Fibroblast of skin of back (primary cell): ENCODE data around the gene POLR1B. TPM values are rescaled to one million over a fixed set of nuclear protein-coding genes. Genes with fewer than 3 reads are reported as not detected.
A peak's percentile ranks its signal among the peaks of the same experiment; 100 is the strongest.
"Not testable (repeated sequence)": the region's sequence is repeated elsewhere in the genome, so short reads cannot be mapped to it uniquely, and the experiment has no call there.

Source experiments
- DNase-seq: peaks from one replicate; pipeline ENCODE4 v3.0.0-alpha.2; 2013
- polyA plus RNA-seq, 2 experiments: library from polyadenylated mRNA; unstranded; fragments of 120-200 nt; gene quantifications; one replicate each; pipeline ENCODE4 v1.2.1, GENCODE V29; 2013; ENCODE audit not compliant: insufficient read length in 2 of 2

POLR1B gene, protein sequence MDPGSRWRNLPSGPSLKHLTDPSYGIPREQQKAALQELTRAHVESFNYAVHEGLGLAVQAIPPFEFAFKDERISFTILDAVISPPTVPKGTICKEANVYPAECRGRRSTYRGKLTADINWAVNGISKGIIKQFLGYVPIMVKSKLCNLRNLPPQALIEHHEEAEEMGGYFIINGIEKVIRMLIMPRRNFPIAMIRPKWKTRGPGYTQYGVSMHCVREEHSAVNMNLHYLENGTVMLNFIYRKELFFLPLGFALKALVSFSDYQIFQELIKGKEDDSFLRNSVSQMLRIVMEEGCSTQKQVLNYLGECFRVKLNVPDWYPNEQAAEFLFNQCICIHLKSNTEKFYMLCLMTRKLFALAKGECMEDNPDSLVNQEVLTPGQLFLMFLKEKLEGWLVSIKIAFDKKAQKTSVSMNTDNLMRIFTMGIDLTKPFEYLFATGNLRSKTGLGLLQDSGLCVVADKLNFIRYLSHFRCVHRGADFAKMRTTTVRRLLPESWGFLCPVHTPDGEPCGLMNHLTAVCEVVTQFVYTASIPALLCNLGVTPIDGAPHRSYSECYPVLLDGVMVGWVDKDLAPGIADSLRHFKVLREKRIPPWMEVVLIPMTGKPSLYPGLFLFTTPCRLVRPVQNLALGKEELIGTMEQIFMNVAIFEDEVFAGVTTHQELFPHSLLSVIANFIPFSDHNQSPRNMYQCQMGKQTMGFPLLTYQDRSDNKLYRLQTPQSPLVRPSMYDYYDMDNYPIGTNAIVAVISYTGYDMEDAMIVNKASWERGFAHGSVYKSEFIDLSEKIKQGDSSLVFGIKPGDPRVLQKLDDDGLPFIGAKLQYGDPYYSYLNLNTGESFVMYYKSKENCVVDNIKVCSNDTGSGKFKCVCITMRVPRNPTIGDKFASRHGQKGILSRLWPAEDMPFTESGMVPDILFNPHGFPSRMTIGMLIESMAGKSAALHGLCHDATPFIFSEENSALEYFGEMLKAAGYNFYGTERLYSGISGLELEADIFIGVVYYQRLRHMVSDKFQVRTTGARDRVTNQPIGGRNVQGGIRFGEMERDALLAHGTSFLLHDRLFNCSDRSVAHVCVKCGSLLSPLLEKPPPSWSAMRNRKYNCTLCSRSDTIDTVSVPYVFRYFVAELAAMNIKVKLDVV
- 8.6 TPM for polyA plus RNA-seq (2013, experiment 1 of 2; ENCODE audit: insufficient read length)
- polyA plus RNA-seq (2013, experiment 2 of 2; ENCODE audit: insufficient read length), result 6.7 TPM

DNA sequence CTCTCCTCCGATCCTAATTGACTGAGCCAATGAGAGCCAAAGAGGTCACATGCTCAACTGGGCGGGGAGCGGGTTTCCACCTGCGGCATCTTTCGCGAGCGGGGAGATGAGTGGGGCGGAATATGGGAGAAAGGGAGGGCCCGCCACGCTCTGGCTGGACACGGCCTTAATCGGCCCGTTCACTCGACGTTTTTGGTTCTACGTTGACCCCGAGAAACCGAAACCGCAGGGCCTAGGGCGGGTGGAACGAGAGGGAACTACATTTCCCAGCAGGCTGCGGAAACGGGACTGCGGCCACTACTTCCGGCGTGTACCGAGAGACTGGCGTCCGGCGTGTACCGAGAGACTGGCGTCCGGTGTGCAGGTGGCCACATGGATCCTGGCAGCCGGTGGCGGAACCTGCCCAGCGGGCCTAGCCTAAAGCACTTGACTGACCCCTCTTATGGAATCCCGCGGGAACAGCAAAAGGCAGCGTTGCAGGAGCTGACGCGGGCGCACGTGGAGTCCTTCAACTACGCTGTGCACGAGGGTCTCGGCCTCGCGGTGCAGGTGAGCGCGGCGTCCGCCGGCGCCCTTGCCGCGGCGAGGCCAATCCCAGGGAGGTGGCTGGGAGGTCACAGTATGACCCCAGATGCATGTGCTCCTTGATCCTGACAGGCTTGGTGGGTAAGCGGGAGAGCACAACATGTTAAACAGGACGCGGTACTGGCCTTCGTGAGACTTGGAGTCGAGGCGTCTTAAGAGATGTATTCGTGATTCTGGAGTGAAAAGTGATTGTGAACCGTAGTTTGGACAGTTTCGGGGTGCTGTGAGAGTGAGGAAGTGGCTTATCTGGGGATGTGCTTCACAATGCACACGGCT, at the start of gene POLR1B:
Gene POLR1B (plus strand): TSS at position 343 of the 861 bp plus-strand sequence. CDS start 30 bp downstream, at position 373.
- DNase-seq, result peak; percentile 85

DNA sequence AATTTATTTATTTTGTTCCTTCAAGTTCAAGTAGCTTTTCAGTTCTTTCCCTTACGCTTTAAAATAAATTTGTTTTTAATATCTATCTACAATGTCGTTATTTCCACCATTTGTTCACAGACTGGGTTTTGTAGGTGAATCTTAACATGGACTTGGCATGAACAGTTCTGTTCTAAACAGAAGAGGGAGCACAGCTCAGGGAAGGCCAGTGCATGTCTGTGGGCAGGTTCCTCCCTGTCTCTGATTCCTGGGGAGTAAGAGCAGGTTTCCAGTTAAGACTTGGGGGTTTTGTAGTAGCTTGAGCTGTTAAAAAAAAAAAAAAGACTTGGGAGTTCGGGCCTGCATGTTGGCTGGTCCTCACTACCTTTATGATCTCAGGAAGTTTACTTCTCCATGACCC, 49.2 kb upstream of the POLR1B start:
- DNase-seq, result no peak

DNA sequence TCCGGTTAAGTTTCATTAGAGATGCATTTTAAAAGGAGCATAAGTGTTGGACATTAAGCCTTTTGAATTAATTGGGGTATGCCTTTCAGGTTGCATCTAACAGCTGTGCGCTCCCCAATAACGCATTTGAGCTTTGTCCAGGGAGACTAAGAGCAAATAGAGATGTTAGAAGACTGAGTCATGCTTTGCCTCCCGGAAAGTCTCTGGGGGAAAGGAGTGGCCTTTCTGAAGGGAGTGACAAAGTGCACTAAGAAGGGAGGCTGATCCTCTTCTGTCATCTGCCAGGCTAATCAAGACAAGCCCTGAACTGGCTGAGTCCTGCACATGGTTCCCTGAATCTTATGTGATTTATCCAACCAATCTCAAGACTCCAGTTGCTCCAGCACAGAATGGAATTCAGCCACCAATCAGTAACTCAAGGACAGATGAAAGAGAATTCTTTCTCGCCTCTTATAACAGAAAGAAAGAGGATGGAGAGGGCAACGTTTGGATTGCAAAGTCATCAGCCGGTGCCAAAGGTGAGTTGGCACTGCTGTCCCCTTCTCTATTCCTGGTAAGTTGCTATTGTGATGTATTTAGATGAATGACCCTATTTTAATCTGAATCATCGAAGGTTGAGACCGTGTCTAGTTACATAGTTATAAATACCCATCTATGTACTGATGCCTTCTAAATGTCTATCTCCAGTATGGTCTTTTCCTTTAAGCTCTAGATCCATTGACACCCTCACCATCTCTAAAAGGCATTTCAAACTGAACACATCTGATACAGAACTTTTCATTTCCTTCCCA, 48.2 kb upstream of the POLR1B start:
- peak; percentile 91 for DNase-seq

DNA sequence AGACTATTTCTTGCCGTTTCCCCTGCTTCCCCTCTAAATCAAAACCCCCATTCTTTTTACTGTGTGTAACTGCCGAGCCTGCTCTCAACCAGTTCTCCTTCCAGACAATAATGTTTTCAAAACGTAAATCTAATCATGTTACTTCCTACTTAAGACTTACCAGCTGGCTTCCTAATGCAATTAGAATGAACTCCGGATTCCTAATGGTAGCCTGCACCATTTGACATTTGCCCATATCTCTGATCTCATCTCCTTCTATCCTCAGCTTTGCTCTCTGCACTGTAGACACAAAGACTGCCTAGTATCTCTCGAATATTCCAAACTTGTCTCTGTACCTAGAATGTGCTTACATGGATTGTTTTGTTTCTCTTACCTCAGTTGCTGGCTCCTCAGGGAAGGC, 47.4 kb upstream of the POLR1B start:
- DNase-seq, result no peak

DNA sequence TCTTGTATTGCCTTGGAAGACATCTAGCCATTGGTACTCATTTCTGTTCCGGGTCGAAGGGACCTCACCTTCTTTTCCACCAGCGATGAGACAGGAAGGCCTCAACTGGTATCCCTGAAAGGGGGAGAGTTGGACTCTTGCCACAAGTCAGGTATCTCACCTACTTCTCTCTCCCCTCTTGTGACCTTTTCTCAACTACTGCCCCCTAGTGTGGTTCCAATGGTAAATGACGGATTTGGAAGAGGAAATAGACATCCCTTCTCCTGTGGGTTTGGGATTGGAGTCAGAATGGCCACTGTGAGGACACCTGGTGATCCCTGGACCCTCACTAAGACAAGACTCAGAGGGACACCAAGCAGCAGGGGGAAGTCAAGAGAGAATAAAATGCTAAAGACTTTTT, 46.4 kb upstream of the POLR1B start:
- not testable (repeated sequence) for DNase-seq

DNA sequence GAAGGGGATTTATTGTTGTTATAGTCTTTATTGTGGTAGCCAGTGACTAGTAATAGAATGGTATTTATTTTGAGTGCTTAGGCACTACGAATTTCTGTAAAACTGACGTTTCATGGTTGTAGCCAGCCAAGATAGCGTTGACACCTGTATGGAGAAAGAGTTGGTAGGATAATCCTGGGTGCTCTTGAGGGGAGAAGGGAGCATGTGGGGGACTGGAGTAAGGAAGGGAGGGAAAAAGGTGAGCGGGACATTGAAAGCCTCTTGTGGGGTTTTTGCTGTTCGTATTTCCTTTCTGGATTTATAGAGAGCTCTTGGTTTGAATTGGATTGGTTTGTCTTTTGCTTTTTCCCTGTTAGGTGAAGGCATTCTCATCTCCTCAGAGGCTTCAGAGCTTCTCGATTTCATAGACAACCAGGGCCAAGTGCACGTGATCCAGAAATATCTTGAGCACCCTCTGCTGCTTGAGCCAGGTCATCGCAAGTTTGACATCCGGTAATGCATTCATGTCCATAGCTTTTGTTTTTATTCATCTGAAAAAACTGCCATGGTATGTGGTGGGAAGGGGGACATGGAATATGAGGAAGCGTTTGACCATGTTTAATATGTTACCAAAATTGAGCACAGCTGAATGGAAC, 41.3 kb upstream of the POLR1B start:
- DNase-seq, result peak; percentile 36

DNA sequence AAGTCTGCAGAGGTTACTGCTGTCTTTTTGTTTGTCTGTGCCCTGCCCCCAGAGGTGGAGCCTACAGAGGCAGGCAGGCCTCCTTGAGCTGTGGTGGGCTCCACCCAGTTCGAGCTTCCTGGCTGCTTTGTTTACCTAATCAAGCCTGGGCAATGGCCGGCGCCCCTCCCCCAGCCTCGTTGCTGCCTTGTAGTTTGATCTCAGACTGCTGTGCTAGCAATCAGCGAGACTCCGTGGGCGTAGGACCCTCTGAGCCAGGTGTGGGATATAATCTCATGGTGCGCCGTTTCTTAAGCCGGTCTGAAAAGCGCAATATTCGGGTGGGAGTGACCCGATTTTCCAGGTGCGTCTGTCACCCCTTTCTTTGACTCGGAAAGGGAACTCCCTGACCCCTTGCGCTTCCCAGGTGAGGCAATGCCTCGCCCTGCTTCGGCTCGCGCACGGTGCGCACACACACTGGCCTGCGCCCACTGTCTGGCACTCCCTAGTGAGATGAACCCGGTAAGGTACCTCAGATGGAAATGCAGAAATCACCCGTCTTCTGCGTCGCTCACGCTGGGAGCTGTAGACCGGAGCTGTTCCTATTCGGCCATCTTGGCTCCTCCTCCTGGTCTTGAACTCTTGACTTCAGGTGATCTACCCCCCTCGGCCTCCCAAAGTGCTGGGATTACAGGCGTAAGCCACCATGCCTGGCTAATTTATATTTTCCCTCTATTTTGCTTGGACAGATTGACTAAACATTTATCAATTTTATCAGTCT, 32.8 kb upstream of the POLR1B start:
- not testable (repeated sequence) for DNase-seq

DNA sequence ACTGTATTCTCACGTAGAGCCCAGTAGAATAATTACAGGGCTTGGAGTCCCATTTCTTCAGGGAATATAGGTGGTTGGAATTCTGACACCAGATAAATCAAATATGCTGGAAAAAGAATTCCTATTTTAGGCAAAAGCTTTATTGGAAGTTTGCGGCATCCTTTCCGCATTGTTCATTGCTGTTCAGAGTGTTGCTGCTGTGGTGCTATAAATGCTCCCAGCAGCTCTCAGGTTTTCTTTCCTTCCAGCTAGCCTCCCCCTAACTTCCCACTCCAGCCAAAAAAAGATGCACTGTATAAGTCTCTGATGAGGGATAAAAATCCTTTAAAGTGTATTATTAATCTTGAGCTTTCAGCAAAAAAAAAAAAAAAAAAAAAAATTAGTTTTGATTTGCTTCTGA, 25.5 kb upstream of the POLR1B start:
- no peak for DNase-seq

DNA sequence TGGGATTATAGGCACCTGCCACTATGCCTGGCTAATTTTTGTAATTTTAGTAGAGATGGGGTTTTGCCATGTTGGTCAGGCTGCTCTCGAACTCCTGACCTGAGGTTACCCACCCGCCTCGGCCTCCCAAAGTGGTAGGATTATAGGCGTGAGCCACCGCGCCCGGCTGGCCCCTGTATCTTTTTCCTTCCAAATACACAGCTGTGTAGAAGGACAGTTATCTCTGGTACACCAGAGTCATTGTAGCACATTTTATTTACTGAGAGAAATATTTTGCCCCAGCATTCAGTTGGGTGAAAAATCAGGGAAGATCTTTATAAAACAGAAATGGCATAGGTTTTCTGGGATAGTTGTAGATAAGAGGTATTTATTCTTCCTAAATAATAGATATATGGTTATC, 23.5 kb upstream of the POLR1B start:
- DNase-seq, result no peak

DNA sequence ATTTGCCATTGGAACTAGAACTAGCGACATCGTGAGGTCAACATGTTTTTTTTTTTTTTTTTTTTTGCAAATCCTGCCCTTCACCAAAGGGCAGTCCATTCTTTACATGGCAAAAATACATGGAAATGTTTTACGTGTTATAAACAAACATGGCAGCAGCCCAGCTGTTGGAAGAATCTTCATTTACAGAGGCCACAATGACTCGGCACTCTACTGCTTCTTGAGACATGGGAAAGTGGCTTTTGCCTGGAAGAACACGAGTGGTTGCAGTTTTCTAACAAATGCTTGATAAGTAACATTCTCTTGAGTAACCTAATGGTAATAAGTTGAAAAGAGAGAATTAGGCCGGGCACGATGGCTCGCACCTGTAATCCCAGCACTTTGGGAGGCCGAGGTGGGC, 22.8 kb upstream of the POLR1B start:
- no peak for DNase-seq

DNA sequence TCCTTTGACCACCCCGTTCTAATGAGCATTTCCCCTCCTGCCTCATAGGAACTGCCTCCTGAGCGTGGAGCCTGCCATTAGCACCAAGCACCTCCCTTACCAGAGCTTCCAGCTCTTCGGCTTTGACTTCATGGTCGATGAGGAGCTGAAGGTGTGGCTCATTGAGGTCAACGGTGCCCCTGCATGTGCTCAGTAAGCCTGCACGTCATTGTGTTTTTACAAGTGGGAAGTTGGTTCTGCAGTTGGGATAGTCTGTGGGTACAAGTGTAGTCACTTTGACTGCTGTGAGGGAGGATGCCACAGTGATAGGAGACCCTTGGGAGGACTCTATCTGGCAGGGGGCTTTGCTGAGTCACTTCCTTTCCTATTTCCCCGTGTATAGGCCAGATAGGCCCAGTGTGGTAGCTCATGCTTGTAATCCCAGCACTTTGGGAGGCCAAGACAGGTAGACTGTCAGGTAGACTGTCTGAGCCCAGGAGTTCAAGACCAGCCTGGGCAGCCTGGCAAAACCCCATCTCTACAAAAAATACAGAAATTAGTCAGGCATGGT, 22.0 kb upstream of the POLR1B start:
- DNase-seq, result no peak

DNA sequence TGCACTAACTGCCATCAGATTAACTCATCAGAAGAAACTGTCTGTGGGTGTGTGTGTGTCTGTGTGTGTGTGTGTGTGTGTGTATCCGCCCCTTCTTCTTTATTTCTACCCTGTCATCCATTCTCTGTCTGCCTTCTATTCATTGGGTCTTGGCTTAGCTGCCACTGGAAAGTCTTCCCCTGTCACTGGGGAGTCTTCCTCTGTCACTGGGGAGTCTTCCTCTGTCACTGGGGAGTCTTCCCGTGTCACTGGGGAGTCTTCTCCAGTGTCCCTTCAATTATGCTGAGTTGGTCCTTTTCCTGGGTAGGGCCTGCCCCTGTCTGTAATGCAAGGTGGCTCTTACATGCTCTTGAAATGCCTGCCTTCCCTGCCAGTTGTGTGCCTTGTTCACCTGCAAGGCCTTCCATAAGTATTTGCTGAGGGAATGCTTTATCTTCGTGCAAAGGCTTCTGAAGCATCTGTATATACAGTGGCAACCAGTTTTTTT, 18.9 kb upstream of the POLR1B start:
- no peak for DNase-seq

DNA sequence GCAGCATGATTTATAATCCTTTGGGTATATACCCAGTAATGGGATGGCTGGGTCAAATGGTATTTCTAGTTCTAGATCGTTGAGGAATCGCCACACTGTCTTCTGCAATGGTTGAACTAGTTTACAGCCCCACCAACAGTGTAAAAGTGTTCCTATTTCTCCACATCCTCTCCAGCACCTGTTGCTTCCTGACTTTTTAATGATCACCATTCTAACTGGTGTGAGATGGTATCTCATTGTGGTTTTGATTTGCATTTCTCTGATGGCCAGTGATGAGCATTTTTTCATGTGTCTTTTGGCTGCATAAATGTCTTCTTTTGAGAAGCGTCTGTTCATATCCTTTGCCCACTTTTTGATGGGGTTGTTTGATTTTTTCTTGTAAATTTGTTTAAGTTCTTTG, 18.0 kb upstream of the POLR1B start:
- not testable (repeated sequence) for DNase-seq

DNA sequence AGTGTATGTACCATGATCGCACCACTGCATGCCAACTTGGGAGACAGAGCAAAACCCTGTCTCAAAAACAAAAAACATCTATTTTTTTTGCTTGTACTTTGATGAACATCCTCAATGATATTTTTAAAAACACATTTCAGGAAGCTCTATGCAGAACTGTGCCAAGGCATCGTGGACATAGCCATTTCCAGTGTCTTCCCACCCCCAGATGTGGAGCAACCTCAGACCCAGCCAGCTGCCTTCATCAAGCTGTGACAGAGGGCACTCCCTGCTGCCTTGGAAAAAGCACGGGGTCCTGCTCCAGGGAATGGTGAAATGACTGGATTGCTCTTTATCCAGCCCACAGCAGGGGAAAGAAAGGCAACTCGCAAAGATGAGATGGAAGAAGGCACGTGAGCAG, 13.7 kb upstream of the POLR1B start:
- DNase-seq, result no peak

DNA sequence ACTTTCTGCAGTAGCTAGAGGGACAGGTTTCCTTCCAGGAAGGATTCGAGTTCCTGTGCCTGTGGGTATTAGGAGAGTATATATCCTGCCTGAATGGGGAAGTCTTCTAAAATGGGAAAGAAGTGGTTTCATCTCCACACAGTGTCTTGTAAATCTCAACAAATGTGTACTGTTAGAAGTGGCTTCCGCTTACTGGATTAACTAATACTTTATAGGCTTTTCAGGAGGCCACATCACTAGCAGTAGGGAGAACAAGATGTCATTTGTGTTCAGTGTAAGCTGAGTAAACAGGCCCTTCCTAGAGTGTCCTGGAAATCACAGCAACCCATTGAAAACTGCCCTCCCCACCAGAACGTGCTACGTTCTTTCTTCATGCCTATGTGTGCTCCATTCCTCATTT, 12.5 kb upstream of the POLR1B start:
- DNase-seq, result no peak

DNA sequence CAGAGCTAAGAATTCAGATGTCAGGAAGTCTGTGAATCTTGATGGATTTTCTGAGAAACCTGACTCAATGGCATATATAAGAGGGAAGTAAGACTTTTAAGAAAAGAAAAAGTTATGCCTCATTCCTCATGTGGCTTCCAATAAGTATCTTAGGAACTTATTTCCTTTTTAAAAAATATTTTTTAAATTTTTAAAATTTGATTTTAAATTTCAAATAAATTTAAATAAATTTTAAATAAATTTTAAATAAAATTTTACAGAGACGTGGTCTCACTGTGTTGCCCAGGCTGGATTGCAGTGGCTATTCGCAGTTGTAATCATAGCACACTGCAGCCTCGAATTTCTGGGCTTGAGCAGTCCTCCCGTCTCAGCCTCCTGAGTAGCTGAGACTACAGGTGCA, 11.5 kb upstream of the POLR1B start:
- no peak for DNase-seq

DNA sequence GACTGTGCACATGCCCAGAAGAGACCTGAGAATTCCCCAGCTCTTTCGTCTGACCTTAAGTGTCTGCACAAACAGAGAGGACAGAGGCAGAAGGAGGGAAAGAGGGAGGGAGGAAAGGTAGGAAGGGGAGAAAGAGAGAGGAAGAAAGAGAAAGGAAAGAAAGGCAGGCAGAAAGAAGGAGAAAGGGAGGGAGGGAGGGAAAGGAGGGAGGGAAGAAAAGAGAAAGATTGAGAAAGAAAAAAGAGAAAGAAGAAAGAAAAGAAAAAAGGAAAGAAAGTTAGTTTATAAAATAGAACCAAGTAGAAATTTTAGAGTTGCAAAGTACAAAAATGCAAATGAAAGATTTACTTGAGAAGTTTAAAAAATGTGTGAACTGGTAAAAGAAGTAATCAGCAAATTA, 7.4 kb upstream of the POLR1B start:
- no peak for DNase-seq

DNA sequence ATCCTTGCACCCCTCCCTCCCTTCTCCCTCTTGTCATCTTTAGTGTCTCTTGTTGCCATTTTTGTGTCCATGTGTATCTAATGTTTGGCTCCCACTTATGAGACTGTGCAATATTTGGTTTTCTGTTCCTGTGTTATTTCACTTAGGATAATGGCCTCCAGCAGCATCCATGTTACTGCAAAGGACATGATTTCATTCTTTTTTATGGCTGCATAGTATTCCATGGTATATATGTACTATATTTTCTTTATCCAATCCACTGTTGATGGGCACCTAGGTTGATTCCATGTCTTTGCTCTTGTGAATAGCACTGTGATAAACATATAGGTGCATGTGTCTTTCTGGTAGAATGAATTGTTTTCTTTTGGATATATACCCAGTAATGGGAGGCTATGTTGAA, 5.6 kb upstream of the POLR1B start:
- not testable (repeated sequence) for DNase-seq

DNA sequence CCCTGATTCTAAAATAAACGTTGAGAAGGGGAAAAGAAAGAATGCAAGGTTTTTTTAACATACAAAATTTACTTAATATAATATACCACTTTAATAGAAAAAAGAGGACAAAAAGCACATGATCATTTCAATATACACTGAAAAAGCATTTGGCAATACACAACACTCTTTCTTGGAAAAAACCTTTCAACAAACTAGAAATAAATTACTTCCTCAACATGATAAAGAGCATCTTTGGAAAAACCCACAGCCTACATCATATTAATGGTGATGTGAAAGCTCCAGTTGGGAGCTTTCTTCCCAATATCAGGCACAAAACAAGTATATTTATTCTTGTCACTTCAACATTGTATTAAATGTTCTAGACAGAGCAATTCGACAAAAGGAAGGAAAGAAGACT, 3.0 kb upstream of the POLR1B start:
- DNase-seq, result no peak
